GM21515 (cell line): ENCODE measurements around the gene TOB1.
"Not testable (repeated sequence)": the region's sequence is repeated elsewhere in the genome, so short reads cannot be mapped to it uniquely, and the experiment has no call there.

Source experiments
- ATAC-seq: cut with Tn5 transposase; IDR thresholded peaks from one replicate; pipeline ENCODE4 v1.9.1; 2021; ENCODE audit not compliant: unreplicated experiment

Gene TOB1

DNA sequence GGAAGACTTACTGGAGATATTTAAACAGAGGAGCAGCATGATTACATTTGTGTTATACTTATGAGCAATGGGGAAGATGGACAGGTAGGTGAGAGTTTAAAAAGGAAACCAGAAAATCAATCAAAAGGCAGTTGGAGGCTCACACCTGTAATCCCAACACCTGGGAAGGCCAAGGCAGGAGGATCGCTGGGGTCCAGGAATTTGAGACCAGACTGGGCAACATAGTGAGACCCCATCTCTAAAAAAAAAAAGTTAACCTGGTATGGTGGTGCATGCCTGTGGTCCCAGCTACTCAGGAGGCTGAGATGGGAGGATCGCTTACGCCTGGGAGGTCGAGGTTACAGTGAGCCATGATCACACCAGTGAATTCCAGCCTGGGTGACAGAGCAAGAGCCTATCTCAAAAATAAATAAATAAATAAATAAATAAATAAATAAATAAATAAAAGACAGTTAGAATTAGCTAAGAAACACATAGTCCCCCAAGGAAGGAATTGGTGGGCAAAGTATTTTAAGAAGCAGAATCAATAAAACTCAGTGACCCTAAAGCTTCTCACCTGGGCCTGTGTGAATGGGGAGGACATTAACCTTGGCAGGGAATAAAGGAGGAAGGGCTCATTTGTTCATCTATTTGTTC is 32.3 kb upstream of the TOB1 start:
- no peak for ATAC-seq

DNA sequence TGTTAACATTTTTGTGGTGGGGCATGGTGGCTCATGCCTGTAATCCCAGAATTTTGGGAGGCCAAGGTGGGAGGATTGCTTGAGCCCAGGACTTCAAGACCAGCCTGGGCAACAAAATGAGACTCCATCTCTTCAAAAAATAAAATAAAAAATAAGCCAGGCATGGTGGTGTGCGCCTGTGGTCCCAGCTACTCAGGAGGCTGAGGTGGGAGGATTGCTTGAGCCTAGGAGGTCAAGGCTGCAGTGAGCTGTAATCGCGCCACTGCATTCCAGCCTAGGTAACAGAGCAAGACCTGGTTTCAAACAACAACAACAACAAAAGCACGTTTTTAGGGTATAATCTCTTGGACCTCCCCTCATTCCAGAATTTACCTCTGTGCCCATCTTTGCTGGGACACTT is 28.4 kb upstream of the TOB1 start:
- ATAC-seq = not testable (repeated sequence)

DNA sequence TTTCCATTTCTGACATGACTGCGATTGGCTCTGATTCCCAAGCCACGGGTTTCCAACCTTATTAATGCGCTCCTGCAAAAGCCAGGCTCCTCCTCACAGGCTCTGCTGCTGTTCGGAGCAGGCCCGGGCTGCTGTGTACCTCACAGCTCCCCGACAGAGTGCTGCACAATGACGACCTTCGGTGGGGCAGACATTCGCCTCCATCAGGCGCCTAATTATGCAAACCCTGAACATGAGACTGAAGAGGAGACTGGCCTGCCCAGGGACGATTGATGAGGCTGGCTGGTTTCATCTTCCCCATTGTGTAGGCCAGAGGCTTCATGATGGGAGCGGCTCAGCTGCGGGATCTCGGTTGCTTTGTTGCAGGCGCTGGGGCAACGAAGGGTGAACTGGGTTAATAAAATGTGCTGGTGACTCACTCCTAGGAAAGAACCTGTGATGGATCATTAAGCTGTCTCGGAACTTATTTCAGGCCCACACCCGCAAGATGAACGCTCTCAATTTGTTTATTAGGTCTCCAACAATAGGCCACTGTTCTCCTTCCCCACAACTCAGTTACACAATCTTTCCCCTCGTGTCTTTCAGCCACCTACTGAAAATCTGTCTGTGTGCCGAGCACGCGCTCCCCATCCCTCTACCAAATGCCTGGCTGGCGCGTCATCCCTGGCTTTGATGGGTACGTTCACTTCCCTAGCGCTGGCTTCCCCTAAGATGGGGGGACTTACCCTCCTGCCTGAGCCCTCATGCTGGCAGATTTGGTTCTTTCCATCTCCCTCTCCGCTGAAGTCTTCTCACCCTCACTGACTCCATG is 27.2 kb upstream of the TOB1 start:
- no peak for ATAC-seq

GRCh38 chr17:50892101-50892776 is 26.1 kb upstream of the TOB1 start:
- ATAC-seq = no peak

DNA sequence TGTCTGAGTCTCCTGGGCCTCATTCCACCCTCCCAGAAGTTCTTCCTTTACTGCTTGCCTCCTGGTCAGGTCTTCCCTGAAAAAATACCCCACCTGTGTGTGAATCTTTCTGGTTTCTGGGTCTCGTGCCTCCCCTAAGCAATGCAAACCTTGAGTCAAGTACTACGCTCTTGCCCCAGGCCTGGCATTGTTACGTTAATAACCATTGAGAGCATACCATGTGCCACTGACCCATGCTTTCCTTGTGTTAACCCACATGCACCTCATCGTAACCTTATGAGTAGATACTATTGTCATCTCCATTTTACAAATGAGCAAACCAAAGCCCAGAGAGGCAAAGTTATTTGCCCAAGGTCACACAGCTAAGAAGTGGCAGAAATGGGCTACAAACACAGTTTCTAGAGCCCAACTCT is 25.4 kb upstream of the TOB1 start:
- ATAC-seq = no peak

- no peak for ATAC-seq
These were observed 24.7 kb upstream of the TOB1 start for GRCh38 chr17:50890675-50891516.

DNA sequence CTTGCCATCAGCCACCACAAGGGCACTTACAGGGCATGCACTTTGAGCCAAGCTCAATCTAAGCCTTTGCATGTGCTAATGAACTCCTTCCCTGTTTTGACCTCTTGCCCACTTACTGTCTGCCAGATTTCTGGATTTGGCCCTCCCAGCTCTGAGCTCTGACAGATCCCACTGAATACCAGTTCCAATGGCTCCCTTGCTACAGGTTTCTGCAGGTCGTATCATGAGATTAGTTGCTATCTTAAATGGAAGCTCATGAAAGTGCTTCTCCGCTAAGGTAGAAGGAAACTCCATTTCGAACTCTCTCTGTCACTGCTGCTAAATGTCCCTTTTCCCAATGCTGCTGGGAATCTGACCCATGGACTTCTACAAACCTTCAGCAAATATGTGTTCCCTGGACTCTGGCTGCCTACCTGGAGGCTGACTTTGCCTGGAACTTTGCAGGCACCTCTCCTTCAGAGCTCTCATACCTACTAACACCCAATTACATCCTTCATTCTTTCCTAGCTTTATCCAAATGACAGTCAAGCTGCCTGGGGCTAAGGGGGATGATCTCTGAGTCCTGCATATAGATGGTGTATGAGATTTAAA is 23.5 kb upstream of the TOB1 start:
- ATAC-seq = no peak

GRCh38 chr17:50887705-50888245 is 21.6 kb upstream of the TOB1 start:
- no peak for ATAC-seq

DNA sequence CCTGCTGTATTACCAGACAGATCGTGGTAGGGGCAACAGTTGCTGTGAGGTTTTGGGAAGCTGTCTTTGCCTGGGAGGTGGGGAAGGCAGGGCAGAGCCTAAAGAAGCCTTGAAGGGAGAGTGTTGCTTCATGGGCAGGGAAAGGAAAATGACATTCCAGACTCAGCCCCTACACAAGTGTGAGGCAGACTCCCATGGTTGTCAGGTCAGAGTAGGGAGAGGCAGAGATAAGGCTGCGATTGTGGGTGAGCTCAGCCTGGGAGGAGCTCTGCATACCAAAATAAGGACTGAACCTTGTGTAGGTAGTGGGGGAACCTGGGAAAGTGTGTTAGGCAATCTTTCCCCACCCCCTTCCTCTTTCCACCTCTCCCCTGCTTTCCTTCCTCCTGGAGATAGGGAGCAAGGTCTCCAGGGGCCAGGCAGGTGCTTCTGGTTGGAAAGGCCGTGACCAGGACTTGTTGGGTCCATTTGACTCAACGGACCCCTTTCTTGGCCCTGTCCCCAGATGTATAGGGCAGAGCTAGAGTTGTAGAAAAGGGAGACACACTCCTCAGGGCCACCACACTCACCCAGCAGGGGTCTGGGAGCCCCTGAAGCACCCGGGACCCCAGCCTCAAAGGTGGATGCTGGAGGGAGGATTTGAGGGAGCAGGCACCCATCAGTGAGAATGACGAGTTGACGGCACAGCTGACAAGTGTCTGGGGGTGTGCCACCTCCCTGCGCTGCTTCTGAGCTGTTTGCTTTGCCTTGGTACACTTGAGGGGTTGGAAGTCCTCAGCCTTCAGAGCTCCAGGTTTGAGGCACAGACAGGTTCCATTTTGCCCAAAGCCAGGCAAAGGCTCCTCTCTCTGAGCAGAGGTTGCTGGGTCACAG is 18.5 kb upstream of the TOB1 start:
- no peak for ATAC-seq

DNA sequence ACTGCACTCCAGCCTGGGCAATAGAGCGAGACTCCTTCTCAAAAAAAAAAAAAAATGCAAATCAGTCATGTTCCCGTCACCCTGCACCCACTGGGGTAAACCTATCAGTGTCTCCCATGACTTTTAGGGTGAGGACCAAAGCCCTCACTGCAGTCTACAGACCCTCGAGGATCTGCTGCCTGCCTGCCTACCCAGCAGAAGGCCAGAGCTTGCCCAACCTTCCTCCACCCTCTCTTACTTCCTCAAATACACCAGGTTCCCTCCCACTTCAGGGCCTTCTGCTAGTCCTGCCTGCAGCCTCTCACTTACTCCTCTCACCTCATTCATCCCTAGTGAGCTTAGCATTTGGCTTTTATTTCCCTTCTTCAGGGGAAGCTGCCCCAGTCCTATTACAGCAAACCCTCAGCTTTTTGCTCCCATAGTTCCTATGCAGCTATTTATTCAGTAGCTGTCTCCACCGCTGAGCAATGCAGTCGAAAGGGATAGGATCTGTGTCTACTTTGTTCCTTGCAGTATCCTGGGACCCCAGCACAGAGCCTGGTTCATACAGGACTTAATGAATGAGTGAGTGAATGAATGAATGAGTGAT is 17.8 kb upstream of the TOB1 start:
- ATAC-seq = no peak

GRCh38 chr17:50882851-50883250 is 16.7 kb upstream of the TOB1 start:
- no peak for ATAC-seq

GRCh38 chr17:50881182-50881581 is 15.0 kb upstream of the TOB1 start:
- no peak for ATAC-seq

GRCh38 chr17:50879086-50879485 is 12.9 kb upstream of the TOB1 start:
- ATAC-seq = no peak

DNA sequence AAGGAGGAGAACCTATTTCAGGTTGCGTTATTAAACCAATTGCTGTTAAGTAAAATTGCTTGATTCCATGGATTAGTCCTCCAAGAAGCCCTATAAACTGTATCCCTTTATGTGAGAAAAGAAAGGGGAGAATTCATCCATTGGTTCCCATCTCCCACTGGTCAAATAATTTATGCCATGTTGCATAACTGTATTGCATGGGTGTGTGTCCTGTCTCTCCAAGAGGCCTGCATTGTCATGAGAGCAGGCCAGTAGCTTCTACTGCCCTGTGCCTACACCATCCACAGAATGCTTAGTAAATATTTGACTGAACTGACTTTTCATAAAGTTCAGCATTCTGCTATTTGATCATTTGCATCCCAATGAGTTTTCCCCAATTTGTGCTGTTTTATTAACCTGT is 11.7 kb upstream of the TOB1 start:
- no peak for ATAC-seq

DNA sequence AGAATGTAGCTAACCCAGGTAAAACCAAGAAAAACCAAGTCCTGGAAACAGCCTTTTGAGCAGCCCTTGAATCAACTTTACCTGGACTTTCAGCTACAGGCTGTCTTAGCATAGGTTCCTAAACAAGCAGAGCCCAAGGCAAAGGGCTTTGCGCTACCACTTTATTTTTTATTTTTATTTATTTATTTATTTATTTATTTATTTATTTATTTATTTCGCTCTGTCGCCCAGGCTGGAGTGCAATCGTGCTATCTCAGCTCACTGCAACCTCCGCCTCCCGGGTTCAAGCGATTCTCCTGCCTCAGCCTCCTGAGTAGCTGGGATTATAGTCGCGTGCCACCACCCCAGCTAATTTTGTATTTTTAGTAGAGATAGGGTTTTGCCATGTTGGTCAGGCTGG is 10.9 kb upstream of the TOB1 start:
- not testable (repeated sequence) for ATAC-seq

- no peak for ATAC-seq
These were observed 8.9 kb upstream of the TOB1 start for GRCh38 chr17:50875074-50875473.

DNA sequence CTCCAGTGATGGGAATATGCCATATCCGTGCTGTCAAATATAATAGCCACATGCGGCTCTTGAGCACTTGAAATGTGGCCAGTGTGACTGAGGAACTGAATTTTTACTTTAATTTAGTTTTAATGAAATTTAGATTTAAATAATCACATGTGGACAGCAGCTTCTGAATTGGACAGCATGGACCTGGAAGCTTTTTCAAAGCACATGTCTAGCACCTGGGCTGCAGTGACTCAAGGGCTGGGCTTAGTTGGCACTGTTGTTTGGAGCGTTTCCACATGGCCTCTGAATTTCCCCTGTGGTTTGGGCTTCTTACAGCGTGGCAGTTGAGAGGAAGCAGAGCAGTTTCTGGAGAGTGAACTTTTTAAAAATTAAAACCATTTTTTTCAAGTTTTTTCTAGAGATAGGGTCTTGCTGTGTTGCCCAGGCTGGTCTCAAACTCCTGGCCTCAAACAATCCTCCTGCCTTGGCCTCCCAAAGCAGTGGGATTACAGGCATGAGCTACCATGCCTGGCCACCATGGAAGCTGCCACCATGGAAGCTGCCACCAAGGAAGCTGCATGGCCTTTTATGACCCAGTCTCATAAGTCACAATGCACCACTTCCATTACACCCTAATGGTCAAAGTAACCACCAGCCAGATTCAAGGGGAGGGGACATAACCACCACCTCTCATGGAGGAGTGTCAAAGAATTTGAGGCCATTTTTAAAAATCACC is 6.7 kb upstream of the TOB1 start:
- no peak for ATAC-seq

DNA sequence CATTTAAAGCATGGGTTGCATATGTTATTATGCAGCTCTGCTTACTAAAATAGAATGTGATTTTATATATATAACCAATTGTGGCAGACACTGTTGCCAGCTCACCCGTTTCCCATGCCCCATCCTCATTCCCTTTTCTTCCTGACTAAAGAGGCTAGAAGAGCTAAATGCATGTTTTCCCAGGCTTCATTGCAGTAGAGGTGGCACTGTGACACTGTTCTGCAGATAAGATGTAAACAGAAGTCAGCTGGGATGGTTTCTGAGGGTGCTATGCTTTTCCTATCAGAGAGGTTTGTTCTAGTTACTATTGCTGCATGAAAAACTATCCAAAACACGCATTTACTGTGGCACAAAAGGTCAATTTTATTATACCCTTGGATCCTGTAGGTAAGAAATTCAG is 5.7 kb upstream of the TOB1 start:
- no peak for ATAC-seq

DNA sequence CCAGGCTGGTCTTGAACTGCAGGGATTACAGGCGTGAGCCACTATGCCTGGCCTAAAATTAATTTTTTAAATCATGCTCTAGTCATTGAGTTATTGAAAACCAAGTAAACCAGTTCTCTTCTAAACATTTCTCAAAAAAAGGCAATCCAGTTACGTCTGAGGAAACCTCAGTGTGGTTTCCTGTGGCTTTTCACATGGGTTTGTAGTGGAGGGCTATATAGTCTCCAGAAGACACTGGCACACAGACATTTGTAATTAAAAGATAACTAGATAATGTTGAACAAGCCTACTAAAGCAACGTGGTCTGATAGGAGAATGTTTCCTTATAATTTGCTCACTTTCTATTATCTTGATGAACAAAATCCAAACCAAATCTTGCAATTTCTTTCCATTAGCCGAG is 5.2 kb upstream of the TOB1 start:
- no peak for ATAC-seq
